ENCODE results near the gene SLC16A11.
"Not testable (repeated sequence)": the region's sequence is repeated elsewhere in the genome, so short reads cannot be mapped to it uniquely, and the experiment has no call there.

SLC16A11 gene

GRCh38 chr17:7004398-7005253 lies 39.3 kb downstream of the SLC16A11 start:
- peak; percentile 61 for DNase-seq

GRCh38 chr17:7003745-7004144 lies 40.1 kb downstream of the SLC16A11 start:
- DNase-seq, result no peak

DNA sequence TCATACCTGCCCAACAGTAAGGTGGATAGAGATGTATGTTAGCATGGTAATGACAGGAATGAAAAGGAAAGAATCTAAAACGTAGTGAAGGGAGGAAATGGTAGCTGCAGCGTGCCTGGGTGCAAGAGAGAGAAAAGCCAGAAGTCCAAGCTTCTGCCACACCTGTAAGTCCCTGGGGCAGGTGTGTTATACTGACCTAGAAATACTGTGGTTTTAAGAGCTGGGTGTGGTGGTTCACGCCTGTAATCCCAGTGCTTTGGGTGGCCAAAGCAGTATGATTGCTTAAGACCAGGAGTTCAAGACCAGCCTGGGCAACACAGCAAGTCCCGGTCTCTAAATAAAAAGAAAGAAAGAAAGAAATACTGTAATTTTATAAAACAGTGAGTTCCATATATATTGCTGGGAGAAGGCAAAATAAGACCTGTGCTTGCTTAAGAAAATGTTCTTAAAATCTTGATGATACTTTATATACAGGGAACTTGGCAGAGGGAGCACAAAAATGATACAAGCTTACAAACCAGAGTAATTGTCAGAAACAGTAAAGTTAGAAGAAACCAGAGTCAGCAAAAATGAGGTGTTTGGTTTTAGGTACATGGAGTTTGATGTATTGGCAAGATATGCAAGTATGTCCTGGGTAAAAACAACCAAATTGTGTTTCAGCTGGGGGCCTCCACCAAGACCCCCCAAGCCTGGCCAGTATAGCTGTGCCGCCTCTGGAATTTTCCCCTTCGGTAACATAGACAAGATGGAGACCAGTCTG lies 41.4 kb downstream of the SLC16A11 start:
- no peak for DNase-seq

- no peak for DNase-seq
Observed at GRCh38 chr17:7001318-7001961, 42.5 kb downstream of the SLC16A11 start.

GRCh38 chr17:6998855-6999508 lies 44.9 kb downstream of the SLC16A11 start:
- DNase-seq, result no peak

DNA sequence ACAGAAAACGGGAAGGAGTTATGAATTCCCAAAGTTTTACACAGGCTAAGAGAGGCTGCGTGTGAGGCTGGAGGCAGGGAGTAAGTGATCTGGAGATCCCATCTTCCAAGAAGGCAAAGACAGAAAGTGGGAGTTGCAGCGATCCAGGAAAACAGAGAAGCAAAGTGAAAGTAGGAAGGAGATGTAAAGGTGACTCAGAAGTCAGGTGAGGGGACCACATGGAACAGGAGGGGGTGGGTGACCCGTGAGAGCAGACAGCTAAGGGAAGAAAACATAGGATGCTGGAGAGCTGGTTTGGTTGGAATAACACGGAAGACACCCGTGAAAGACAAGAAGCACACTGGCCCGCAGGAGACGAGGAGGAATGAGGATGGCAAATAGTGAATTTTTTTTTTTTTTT lies 46.7 kb downstream of the SLC16A11 start:
- DNase-seq, result no peak

GRCh38 chr17:6996256-6997011 lies 47.5 kb downstream of the SLC16A11 start:
- no peak for DNase-seq

DNA sequence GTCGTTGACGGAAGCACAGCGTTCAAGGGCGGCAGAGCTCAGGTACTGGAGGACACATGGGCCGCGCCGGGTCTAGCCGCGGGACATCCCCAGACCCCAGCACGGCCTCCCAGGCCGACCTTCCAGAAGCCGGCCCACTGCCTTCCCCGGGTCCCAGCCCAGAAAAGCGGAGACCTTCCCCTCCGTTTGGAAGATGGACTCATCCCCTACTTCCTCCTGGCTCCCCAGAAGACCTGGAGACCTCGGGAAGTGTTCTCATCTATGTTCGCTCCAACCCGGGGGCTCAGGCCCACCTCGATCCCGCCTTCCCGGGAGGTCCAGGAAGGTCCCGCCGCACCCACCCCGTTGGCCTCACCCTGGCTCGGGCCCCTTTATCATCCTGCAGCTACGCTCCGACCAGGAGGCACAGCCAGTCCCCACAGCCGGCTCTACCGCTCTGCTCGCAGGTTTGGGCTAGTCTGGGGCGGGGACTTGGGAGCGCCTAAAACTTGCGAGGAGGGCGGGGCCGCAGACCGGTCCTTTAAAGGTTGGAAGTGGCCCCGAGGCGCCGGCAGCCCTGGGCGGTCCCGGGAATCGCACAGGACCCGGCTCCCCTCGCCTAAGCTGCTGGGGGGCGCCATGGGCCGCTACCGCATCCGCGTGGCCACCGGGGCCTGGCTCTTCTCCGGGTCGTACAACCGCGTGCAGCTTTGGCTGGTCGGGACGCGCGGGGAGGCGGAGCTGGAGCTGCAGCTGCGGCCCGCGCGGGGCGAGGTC lies 48.2 kb downstream of the SLC16A11 start, which contains the start of gene ALOX12:
ALOX12 (plus strand) TSS at position 550 of the 756 bp plus-strand sequence; CDS start at position 619, 69 bp downstream.
- DNase-seq, result no peak

- DNase-seq, result peak; percentile 48
Observed at GRCh38 chr17:6994666-6995256, 49.1 kb downstream of the SLC16A11 start.

GRCh38 chr17:6994118-6994598 lies 49.7 kb downstream of the SLC16A11 start:
- no peak for DNase-seq

GRCh38 chr17:6993613-6994056 lies 50.3 kb downstream of the SLC16A11 start:
- not testable (repeated sequence) for DNase-seq
